GM18907 (cell line): Measurements from ENCODE around the gene GANC.

Source experiments
- ATAC-seq: cut with Tn5 transposase; IDR thresholded peaks from one replicate; pipeline ENCODE4 v1.9.1; 2021; ENCODE audit warnings: mild to moderate bottlenecking, moderate library complexity; ENCODE audit not compliant: unreplicated experiment

Gene GANC

DNA sequence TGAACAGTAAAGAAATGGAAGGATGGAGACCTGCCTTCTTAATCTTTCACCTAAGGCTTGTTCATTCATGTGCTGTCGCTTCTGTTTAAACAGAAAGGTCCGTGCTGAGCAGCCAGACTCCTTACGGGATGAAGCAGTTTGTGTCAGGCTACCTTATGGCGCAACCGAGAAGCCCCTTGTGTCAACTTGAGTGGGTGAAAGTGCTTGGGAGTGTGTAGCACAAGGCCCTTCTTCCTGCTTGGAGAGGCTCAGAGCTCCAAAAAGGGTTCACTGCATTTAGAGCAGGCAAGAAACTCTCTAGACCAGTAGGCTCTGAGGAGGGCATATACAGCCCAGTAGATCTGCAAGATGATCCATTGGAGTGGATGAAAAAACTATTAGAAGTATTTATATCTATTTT, 102.3 kb downstream of the GANC start:
- ATAC-seq = no peak

GRCh38 chr15:42375941-42376340, 102.9 kb downstream of the GANC start:
- ATAC-seq = no peak

GRCh38 chr15:42378011-42378410, 105.0 kb downstream of the GANC start:
- ATAC-seq = no peak

- ATAC-seq = no peak
These were observed 111.6 kb downstream of the GANC start for GRCh38 chr15:42384597-42384996.

- no peak for ATAC-seq
These were observed 112.4 kb downstream of the GANC start for GRCh38 chr15:42385206-42385979.

- ATAC-seq = no peak
These were observed 113.1 kb downstream of the GANC start for GRCh38 chr15:42385980-42386700.

DNA sequence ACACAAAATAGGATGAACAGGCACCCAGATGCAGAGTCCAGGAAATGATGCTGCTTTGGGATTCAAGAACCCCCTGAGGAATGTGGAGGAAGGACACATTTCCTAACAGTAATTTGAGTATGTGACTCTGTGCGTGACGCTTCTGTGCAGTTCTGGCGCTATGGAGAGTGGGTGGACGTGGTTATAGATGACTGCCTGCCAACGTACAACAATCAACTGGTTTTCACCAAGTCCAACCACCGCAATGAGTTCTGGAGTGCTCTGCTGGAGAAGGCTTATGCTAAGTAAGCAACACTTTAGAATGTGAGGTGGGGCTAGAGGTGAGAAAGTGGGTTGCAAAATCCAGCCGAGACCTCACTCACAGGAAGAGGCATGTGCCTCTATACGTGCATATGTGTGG, 114.6 kb downstream of the GANC start:
- no peak for ATAC-seq

DNA sequence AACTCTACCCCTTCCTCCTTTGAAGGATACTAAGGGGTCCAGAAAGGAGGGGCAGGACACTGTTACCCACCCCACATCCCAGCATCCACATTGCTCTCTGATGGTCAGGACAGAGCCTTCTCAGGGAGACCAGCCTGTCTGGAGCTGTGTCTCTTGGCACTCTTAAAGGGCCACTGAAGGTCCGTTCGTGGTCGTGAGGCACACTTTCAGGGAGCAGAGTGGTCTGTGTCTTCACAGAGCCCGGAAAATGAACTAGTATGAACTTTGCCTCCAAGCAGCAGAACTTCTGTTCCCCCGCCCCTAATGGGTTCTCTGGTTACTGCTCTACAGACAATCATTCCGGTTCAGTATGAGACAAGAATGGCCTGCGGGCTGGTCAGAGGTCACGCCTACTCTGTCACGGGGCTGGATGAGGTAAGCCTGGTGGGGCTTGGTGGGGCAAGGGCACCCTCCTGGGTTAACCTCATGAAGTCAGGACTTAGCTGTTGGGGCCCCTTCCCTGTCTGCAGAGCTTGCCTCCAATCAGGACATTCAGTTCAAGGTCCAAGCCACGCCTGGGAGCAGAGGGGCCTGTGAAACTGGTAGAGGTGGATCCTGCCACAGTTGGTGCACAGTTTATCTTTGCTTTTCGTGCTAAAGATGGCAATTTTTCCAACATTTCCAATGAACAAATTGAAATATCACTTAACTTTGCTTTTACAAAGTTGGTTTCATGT, 119.5 kb downstream of the GANC start:
- ATAC-seq = no peak

GRCh38 chr15:42394106-42394505, 121.1 kb downstream of the GANC start:
- no peak for ATAC-seq

DNA sequence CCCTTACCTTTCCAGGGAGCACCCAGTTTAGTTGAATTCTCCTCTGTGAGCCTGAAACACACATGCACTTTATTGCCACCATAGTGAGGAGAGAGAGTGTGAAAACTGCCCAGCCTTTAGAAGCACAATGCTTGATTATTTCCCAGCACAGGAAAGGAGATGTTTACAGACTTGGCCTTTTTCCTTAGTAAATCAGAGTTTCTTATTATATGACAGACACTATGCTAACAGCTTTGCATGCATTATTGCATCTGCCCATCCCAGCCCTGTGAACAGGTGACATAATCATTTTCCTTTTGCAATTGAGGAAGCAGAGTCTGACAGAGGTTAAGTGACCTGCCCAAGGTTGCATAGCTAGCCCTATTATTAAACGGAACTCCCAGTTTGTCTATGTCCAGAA, 122.8 kb downstream of the GANC start:
- ATAC-seq = no peak

DNA sequence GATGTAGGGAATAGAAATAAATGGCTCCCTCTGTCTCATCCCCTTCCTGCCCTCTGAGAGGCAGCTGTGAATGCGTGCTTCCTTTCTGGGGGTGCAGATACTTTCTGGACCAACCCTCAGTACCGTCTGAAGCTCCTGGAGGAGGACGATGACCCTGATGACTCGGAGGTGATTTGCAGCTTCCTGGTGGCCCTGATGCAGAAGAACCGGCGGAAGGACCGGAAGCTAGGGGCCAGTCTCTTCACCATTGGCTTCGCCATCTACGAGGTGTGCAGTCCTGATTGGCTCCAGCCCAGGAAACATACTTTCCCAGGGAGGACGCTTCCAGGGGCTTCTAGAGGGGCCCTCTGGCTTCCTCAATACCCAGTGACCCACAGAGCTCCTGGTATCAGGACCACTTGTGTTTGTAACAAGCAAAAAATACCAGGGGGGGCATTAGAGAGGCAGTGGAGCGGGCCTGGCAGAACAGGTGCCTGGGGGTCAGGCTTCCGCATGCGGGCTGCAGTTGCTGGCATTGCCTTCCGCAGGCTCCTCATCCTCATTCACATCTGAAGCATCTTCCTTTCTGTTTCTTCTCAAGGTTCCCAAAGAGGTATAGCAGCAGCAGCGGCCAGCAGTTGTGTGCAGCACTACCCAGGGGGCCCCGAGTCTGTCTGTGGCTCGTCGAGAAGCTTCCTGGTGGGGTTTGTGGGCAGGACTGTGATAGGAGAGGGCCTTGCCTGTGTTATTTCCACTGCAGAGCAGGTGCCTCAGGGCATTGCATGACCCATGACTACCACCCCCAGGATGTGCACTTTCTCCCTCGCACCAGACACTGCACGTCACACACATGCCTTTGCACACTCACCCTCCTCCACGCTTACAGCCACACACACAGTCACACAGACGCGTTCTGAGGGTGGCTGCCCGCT, 128.8 kb downstream of the GANC start:
- no peak for ATAC-seq

DNA sequence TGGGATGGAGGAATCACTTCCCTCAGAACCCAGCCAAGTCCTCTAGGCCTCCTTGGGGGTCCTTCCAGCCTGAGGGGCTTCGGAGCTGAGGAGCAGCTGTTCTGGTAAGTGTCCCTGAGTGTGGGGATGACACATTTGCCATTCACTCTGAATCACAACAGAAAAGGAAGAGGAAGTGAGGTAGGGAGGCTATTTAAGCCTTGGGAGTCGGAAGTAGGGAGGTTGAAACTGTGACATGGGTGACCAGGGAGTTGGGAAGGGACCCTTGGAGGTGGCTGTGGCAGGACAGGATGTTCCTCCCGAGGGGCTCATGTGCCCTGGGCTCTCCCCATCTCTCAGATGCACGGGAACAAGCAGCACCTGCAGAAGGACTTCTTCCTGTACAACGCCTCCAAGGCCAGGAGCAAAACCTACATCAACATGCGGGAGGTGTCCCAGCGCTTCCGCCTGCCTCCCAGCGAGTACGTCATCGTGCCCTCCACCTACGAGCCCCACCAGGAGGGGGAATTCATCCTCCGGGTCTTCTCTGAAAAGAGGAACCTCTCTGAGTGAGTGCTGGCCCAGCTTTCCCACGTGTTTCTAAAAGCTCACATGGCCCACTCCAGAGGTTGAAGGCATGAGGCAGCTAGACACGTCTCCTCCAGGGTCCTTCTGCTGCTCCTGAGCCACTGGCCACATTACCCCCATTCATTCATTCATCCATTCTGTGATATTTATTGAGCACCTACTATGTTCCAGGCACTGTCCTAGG, 129.6 kb downstream of the GANC start:
- ATAC-seq = no peak

DNA sequence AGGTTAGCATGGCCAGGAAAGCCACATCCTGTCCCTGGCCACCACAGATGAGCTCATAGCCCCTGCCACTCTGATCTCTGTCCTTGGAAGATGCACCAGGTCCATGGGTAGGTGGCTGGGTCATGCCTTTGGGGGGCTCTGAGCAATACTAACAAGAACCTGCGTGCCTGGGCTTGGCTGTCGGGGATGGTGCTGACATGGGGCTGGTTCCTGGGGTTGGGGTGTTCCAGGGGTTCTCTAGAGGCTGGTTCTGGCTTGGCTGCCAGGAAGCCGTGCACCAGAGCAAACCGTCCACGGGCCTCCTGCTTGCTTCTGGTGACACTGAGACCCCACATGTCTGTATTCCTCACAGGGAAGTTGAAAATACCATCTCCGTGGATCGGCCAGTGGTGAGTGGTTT, 130.4 kb downstream of the GANC start:
- ATAC-seq = no peak

GRCh38 chr15:42404461-42405235, 131.6 kb downstream of the GANC start:
- ATAC-seq = no peak

- ATAC-seq = no peak
These were observed 133.0 kb downstream of the GANC start for GRCh38 chr15:42405863-42406482.
